ENCODE results near the gene STAT3.
"Not testable (repeated sequence)": the region's sequence is repeated elsewhere in the genome, so short reads cannot be mapped to it uniquely, and the experiment has no call there.

STAT3 gene

DNA sequence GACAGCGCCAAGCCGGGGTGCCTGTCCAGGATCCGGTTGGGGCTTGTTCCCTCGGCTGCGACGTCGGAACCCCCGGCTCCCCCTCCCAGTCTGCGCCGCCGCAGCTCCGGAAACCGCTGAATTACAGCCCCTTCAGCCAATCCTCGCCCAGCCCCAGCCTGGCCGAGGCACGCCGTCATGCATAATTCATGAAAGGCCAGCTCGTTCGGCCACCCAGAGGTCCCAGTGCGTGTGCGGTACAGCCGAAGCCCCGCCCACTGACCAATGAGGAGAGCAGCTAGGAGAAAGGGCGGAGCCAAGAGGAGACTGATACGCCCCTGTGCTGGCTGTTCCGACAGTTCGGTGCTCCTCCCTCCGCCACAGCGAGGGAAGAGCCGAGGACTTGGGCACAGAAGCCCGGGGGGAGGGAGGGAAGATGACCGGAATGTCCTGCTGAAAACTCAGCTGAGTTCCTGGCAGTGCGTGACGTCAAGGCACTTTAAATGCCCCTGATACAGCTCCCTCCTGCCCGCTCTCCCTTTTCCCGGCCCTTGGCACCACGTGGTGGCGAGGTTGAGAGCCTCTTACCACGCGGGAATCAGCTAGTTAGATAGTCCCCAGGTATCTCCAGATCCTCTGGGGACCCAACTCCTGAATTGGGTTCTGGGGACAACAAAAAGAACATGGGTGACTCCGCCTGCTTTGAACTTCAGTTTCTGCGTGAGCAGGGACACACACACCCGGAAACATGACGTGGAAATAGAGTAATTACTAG, at the start of gene STAT3:
Gene STAT3, minus strand, starts transcription at position 62 of the 754 bp plus-strand sequence. CDS start 39,926 bp downstream, outside the sequence.
- DNase-seq (ENCODE audit: low read depth): peak; percentile 99

DNA sequence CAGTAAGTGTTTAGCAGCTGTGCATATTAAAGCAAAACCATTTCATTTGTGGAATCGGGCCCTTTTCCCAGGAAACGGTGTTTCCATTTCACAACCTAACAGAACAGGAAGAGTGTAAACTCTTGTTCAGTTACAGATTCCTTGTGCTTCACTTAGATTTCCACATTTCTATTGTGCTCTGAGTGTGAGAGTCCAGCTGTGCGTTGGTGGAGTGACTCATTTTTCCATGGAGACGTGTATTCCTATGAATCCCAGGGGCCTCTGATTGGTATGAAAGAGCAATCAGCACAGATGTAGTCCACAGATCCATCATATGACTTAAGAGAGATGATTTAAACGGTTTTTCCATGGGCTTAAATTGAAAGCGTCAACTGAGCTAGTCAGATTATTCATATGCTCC, 48.1 kb upstream of the STAT3 start:
- no peak for DNase-seq (ENCODE audit: low read depth)

DNA sequence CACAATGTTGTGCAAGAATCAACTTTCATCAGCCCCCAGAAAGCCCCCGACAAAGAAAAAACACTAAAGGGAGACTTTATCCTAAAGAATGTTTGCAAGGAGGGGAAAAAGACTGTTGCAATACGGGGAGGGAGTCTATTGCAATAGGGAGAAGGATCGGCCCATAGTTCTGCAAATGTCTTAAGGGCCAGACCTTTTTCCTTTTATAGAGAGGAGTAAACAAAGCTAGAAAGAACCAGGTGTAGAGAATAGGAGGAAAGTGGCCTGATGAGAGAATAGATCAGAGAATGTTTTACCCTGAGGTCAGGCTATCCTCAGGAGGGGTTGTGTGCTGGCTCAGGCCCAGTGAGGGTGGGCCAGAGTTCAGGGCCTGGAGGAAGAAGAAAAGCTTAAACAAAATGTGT, 43.5 kb upstream of the STAT3 start:
- no peak for DNase-seq (ENCODE audit: low read depth)

DNA sequence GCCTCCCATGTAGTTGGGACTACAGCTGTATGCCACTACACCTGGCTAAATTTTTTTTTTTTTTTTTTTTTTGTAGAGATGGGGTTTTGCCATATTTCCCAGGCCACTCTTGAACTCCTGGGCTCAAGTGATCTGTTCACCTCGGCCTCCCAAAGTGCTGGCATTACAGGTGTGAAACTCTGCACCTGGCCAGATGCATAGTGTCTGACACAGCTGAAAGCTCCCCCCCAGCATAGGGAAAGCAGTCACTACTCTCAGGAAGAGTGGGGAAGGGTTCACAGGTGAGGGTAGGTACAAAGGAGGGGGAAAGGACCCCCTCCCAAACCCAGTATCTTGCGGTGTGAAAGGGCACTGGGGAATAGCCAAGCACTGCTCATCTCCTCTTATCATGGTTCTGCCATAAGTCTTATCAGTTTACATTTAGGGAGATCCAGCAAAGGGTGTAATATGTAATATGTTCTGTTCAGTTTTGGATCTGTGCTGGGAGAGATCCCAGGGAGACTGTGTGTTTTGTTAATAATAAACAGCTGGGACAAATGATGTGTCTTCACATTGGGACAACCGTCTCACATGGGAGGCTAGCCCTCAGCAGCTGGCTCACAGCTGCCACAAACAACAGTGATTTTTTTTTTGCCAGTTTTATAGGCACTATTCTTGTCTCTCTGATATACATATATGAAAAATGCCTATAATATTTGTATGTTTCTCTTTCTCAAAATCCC, 41.6 kb upstream of the STAT3 start:
- DNase-seq (ENCODE audit: low read depth): no peak

DNA sequence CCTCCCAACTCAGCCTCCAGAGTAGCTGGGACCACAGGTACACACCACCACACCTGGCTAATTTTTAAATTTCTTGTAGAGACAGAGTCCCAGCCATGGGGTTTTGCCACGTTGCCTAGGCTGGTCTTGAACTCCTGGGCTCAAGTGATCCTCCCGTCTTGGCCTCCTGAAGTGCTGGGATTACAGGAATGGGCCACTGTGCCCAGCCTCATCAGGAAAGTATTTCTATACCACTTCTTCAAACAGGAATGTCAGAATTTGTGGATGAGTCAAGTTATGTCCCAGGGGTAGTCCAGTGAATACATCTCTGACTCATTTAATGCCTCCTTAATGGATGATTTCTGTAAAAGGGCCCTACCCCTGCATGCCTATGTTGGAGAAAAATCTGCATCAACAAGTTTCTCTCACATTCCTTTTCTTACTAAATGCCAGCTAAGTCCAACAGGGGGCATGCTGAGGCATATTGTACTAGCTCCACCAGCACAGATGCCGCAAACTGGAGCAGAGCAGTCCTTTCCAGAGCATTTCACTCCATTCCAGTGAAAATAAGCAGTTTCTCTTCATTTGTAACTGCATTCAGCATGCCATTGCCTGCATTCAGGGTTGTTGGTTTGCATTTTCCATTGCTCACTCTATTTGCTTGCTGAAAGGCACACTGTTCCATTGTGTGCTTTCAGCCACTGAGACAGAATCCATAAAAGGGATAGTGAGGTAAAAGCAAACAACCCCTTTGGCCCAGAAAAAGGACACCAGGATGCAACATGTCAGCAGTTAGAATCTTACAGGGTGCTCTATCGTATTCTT, 40.1 kb upstream of the STAT3 start:
- DNase-seq (ENCODE audit: low read depth): no peak

DNA sequence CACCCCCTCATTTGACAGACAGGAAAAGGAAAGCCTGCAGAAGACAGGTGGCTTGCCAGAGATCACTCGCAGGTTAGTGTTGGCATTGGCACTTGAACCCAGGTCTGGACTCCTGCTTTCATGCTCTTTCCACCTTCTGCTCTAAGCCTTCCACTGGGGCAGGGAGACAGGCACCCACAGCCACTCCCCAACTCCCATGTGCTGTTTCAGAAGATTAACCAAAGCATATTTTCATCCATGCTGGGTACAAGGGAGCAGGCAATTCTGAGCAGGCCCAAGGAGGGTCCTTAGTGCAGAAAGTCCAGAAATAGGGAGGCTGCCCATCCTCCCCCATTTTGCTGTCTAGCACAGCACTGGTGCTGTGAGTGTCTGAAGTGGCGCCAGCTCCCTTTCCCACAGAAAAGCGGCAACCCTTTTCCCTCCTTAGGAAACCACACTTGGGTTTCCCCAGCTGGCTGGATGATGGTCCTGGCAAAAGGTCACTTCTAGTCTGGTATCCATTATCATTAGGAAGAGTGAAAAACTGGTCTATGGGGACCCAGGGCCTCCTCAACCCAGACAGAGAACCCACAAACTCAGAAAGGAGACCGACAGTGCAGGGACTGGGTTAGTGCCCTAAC, 36.9 kb upstream of the STAT3 start:
- DNase-seq (ENCODE audit: low read depth): no peak

DNA sequence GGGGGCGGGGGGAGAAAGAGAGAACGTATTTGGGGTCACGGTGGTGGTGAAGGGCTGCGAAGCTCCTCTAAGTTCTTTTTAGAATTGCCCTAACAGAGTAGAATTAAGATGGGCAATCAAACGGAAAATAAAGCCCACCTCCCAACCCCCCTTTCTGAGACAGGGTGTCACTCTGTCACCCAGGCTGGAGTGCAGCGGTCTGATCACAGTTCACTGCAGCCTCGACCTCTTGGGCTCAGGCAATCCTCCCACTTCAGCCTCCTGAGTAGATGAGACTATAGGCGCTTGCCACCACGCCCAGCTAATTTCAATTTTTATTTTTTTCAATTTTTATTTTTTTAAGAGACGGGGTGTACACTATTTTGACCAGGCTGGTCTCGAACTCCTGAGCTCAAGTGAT, 35.5 kb upstream of the STAT3 start:
- DNase-seq (ENCODE audit: low read depth): no peak

DNA sequence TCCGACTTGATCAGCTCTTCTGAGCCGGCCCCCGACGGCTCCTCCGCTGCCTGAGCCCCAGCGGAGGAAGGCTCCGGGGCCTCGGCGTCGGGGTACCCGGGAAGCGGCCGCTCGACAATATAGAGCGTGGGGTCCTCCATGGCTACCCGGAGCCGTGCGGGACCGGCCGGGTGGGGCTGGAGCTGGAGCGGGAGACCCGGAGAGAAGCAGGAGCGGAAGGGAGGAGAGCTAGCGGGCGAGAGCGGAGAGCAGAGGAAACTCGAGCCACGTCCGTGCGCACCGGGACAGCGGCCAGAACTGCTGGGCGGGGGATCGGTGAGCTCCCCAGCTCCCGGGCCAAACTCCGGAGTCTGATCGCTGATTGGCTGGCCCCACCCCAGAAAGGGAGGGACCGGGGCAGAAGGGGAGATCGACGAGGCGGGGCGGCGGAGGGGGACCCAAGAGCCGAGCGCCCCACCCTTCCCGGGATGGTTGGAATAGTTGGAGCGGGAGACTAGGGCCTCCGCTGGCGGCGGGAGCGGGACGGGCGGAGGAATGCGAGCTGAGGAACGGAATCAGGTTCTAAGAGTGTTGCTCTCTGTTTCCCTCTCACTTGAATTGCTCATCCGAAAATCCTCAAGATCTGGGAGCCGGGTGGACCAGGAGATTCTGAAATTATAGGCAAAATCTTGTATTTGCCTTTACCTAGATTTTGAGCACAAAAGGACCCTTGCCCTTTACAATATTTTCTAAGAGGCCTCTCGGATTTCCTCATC, 34.9 kb upstream of the STAT3 start, which contains the start of gene CAVIN1:
Gene CAVIN1, minus strand, starts transcription at position 299 of the 755 bp plus-strand sequence. Its CDS starts 159 bp downstream, at position 140.
- no peak for DNase-seq (ENCODE audit: low read depth)

DNA sequence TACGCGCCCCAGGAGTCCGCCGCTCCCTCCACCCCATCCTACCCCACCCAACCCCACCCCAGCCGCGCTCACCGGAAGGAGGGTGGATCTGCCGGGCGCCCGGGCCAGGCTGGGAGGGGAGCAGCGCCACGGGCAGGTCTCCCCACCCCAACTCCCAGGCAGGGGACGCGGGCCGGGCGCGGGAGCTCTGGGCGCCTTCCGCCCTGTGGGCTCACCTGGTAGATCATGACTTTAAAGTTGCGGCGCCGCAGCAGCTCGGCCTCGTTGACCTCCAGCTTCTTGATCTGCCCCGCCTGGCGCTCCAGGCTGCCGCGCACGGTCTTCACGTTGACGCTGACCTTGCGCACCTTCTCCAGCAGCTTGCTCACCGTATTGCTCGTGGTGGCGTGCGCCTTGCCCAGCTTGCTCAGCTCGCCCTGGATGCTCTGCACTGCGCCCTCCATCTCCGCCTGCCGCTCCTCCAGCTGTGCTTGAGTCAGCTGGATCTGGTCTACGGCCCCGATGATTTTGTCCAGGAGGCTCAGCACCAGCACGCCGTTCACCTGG, 34.2 kb upstream of the STAT3 start:
- DNase-seq (ENCODE audit: low read depth): no peak

DNA sequence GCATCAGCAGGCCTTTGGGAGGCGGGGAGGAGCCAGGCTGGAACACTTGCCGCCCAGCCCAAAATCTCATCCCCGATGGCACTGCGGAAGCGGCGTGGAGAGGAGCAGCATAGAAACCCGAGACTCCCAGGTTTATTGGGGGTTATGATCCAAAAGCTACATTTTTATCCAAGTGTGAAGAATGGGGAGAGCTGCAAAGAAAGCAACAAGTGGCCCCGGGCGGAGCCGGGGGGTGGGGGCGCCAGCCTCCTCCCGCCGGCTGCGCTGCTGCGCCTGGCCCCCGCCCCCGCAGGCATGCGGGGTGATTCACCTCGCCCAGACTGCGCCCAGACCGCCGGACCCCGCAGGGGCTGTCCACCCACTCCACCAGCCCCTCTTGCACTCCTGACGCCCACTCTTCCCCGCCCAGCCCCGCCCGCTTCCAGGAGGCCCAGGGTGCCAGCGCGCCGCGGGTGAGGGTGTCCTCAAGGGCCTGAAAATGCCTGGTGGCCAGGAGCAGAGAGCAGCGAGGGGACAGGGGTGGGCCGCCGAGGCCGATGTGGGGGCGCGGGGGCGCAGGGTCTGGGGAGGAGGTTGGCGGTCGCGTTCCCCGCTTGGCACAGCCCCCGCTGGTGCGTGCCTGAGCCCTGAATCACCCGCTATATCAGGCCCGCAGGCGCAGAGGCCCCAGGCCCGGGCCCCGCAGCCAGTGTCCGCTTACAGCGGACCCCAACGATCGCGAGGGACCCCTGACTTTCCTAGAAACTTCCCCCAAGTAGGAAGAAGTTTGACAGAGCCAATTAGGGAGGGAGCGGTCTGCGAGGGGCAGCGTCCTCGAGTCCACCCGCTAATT, 33.5 kb upstream of the STAT3 start:
- DNase-seq (ENCODE audit: low read depth): no peak

DNA sequence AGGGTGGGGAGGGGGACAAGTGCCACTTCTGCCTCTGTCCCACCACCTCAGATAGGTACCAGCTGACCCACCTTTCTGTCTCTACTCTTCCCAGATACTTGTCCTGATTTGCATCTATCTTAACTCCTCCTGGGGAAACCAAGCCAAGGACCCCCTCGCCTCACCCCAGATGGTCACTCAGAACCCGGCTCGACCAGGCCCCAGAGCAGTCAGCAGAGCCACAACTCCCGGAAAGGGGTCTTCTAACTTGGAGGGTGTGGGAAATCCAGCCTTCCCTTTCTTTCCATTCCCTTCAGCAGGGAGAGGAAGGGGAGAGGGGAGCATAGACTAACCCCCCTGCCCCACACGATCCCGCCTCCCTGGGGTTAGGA, 32.9 kb upstream of the STAT3 start:
- no peak for DNase-seq (ENCODE audit: low read depth)

DNA sequence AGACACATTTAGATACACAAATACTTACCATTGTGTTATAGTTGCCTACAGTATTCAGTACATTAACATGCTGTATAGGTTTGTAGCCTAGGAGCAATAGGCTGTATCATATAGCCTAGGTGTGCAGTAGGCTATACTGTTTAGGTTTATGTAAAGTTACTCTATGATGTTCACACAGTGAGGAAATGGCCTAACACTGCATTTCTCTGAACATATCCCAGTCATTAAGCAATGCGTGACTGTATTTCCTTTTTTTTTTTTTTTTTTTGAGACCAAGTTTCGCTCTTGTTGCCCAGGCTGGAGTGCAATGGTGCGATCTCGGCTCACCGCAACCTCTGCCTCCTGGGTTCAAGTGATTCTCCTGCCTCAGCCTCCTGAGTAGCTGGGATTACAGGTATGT, 29.7 kb upstream of the STAT3 start:
- not testable (repeated sequence) for DNase-seq (ENCODE audit: low read depth)

DNA sequence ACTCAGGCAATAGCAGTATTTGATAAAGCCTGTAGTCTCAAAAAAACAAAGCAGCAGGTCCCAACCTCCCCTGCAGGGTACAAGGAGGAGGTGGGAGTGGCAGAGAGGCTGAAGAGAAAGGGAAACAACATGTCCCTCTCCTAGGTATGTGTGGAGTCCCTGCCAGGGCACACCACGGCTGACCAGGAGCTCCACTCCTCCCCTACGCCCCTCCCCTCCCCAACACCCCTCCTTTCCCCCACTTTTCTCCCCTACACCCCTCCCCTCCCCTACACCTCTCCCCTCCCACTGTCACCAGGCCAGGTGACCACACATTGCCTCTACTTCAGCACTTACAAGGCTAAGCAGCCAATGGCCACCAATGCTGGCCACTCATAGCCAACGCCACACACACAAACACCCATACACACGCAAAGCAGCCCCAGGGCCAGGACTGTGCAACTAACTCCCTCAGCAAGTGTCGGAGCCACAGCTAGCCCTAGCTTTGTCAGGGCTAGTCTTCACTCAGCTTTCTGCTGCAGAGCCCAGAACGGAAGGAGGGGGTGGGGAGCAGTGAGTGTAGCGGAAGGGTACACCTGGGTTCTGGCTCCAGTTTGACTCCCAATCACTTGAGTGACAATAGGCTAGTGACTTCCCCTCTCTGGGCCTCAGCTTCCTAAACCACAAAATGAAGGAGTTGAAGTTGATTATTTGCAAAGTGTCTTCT, 26.6 kb upstream of the STAT3 start:
- peak; percentile 83 for DNase-seq (ENCODE audit: low read depth)

DNA sequence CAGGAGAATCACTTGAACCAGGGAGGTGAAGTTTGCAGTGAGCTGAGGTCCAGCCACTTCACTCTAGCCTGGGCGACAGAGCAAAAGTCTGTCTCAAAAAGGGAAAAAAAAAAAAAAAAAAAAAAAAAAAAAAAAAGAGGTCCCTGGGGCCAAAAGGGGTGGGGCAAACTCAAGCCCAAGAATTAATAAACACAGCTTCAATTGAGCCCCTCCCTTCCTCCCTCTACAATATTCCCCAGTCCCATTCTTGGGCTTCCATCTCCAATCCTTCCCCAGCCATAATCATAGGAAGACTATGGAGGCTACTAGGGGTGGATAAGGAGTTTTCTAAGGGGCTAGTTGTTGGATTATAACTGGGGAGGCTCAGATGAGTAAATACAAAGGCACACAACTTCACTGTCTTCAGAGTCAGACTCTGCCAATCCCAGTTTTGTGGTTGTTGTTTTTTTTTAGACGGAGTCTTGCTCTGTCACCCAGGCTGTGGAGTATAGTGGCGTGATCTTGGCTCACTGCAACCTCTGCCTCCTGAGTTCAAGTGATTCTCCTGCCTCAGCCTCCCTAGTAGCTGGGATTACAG, 25.3 kb upstream of the STAT3 start:
- DNase-seq (ENCODE audit: low read depth): no peak

DNA sequence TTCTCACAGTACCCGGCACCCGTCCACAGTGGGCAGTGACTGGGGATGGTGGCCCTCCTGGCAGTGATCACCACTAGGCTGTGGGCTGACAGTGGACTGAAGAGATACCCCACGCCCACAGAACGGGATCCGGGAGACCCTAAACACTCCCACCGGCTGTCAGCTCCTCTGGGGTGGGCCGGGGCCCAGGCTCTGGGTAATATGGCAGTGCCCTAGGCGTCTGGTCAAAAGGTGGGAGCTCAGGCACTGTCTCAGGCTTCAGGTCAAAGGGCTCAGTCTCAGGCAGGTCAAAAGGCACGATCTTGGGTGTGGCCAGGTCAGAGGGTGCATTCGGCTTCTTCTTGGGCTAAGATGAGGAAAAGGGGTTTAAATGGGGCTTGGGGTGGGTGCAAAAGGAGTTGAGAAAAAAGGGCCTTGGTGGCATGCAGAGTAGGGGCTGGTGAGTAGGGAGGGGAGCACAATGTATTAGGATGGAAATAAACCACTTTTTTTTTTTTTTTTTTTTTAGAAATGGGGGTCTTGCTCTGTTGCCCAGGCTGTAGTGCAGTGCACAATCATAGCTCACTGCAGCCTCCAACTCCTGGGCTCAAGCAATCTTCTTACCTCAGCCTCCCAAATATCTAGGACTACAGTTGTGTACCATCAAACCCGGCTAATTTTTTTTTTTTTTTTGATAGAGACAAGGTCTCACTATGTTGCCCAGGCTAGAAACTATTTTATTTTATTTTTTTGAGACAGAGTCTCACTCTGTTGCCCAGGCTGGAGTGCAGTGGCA, 23.9 kb upstream of the STAT3 start:
- no peak for DNase-seq (ENCODE audit: low read depth)

DNA sequence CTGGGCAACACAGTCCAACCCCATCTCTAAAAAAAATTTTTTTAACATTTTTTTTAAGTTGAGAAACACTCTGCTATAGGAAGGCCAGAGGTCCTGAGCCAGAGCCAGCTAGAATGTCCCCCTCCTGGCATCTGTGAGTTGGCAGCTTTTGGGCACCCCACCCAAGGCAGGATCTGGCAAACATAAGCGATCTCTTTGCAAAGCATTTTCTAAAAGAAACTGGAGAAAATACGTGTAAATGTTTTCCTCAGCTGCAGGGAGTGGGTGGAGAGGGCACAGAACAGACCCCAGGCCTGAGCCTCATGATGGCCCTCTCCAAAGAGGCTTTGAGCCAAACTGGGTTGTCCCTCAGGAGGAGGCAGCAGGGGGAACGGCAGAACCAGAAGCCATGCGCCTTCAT, 23.1 kb upstream of the STAT3 start:
- no peak for DNase-seq (ENCODE audit: low read depth)

DNA sequence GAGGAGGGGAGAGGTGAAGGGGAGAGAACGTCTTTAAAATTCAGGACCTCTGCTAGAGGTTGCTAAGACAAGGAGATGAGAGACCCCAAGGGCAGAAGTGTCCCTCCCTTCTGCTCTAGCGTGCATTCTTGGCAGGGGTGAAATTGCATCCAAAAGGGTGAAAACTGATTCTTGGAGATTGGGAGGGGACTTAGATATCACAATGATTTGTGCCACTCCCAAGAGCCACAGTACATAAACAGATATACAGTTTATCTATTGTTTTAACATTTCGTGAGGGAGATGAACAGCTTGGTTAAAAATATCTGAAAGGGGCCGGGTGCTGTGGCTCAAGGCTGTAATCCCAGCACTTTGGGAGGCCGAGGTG, 22.1 kb upstream of the STAT3 start:
- DNase-seq (ENCODE audit: low read depth): no peak

DNA sequence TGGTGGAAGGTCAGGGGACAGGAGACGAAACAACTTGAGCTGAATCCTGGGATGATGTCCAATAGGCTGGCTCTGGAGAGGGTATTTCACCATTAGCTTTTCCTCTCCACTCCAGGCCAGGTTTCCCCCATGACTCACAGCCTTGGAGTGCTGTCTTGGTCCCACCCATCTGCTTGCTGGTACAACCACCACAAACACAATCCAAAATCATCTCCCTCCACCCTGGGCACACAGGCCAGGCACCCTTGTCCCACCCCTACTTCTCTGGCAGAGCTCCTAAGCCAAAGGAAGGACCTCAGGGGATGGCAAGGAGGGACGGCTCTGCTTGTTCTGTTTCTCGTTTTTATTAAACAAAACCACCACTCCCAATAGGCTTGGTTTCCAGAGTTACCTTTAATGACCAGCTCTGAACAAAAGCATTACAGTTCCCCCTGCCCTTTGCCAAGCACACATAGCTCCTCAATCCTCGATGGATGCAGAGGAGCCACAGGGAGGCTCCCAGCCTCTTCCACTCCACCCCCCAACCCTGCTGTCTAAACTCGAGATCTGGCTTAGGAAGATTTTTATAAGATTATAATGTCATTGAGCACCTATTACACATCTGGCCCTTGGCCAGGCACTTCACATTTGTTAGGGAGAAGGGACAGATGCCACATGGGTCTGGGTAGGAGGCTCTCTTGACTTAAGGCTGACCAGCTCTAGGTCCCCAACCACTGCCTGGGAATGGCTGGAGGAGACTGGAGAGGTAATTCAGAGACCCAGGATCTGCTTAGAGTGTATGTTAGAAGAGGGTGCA, 21.5 kb upstream of the STAT3 start:
- no peak for DNase-seq (ENCODE audit: low read depth)

Data from CMK (cell line).